Measurements from ENCODE around the gene ITGB7.

The ITGB7 gene

DNA sequence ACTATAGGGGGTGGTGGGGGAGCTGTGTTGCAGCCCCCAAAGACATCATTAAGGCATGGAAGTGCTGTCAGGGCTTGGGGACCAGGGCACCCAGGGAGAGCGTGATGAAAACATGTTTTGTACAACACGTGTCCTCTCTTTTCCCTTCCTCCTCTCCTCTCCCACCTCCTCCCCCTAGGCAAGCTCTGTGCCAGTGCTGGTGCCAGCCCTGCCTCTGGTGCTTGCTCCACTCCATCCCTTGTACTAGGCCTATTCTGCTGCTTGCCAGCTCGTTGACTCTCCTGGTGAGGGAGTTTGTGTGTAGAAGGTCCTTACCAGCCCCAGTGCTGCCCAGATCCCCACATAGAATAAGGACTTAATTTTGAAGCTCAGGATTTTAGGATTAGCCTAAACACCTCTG, 28.1 kb upstream of the ITGB7 start:
- H3K9me2 ChIP-seq (replicated peaks; ENCODE audit: insufficient read depth, low read length) = no peaks in the 10 kb centered on the region
- H3K9ac ChIP-seq (ENCODE audit: low read length) = no peak overlapping the region
- no peak overlapping the region for H3K4me2 ChIP-seq (ENCODE audit: low read depth, low read length)
- H3F3A ChIP-seq (ENCODE audit: insufficient read depth, low read length) = peaks cover 11% of the 10 kb centered on the region
- H2AFZ ChIP-seq (ENCODE audit: low read length) = no peak overlapping the region
- no peaks in the 10 kb centered on the region for H3K9me3 ChIP-seq (replicated peaks; ENCODE audit: insufficient read depth, low read length)
- H4K20me1 ChIP-seq (ENCODE audit: insufficient read depth, low read length) = no peaks in the 10 kb centered on the region
- peaks cover 15% of the 10 kb centered on the region for H3K4me1 ChIP-seq (ENCODE audit: low read length)
- H3K27me3 ChIP-seq (replicated peaks; ENCODE audit: insufficient read depth, low read length) = no peaks in the 10 kb centered on the region
- DNase-seq = no peak
- H3K79me2 ChIP-seq (ENCODE audit: low read length) = peaks cover 7% of the 10 kb centered on the region; the same call in 1 of the 2 replicates
- H3K27ac ChIP-seq (ENCODE audit: low read length) = no peak overlapping the region
- no peak overlapping the region for H3K4me3 ChIP-seq (ENCODE audit: low read length)
- TF ChIP-seq CTCF (IDR thresholded peaks at IDR 0.05; ENCODE audit: low read length) (no peak), EZH2phosphoT487 (IDR thresholded peaks at IDR 0.05; ENCODE audit: low read length) (no peak), EZH2 (optimal IDR thresholded peaks at IDR 0.05; ENCODE audit: low read depth, low read length) (no peak)
- H3K36me3 ChIP-seq (replicated peaks; ENCODE audit: insufficient read depth, low read length) = no peaks in the 10 kb centered on the region

- H3K9ac ChIP-seq (ENCODE audit: low read length) = no peak overlapping the region
- H3K4me2 ChIP-seq (ENCODE audit: low read depth, low read length) = no peak overlapping the region
Measured at GRCh38 chr12:53234271-53234914, 27.3 kb upstream of the ITGB7 start.

DNA sequence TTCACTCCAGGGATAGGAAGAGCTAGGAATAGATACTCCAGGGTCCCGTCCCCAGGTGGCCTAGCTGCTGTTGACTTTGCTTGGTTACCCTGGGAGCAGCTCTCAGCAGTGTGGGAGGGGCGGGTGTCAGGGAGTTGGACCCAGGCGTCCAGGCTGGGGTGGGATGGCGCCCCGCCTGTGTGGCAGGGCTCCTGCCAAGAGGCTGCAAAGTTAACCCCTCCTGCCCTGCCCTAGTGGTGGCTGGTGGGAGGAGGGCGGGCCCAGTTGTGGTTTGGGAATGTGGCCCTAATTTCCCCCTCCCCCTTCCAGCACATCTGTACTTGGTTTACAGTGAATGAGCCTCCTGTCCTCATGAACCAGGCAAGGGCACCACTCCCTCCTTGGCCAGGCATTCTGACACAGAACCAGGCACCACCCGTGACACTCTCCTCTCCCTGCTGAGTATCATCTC, 26.6 kb upstream of the ITGB7 start:
- no peaks in the 10 kb centered on the region for H3K9me3 ChIP-seq (replicated peaks; ENCODE audit: insufficient read depth, low read length)
- H3K27ac ChIP-seq (ENCODE audit: low read length) = no peak overlapping the region
- no peaks in the 10 kb centered on the region for H4K20me1 ChIP-seq (ENCODE audit: insufficient read depth, low read length)
- no peaks in the 10 kb centered on the region for H3K9me2 ChIP-seq (replicated peaks; ENCODE audit: insufficient read depth, low read length)
- TF ChIP-seq CTCF (IDR thresholded peaks at IDR 0.05; ENCODE audit: low read length) = no peak
- no peak for TF ChIP-seq EZH2 (optimal IDR thresholded peaks at IDR 0.05; ENCODE audit: low read depth, low read length)
- no peak for TF ChIP-seq EZH2phosphoT487 (IDR thresholded peaks at IDR 0.05; ENCODE audit: low read length)
- no peaks in the 10 kb centered on the region for H3K36me3 ChIP-seq (replicated peaks; ENCODE audit: insufficient read depth, low read length)
- DNase-seq = no peak
- H3F3A ChIP-seq (ENCODE audit: insufficient read depth, low read length) = peaks cover 11% of the 10 kb centered on the region
- H3K4me3 ChIP-seq (ENCODE audit: low read length) = no peak overlapping the region
- H2AFZ ChIP-seq (ENCODE audit: low read length) = no peak overlapping the region
- peaks cover 15% of the 10 kb centered on the region for H3K4me1 ChIP-seq (ENCODE audit: low read length)
- H3K9ac ChIP-seq (ENCODE audit: low read length) = no peak overlapping the region
- peak overlapping the region; percentile 85; the same call in 1 of the 2 replicates for H3K4me2 ChIP-seq (ENCODE audit: low read depth, low read length)
- H3K79me2 ChIP-seq (ENCODE audit: low read length) = peaks cover 7% of the 10 kb centered on the region; the same call in 1 of the 2 replicates
- H3K27me3 ChIP-seq (replicated peaks; ENCODE audit: insufficient read depth, low read length) = no peaks in the 10 kb centered on the region

More at GRCh38 chr12:53234271-53234914, 27.3 kb upstream of the ITGB7 start:
- no peak overlapping the region for H3K4me3 ChIP-seq (ENCODE audit: low read length)
- DNase-seq = no peak
- peaks cover 11% of the 10 kb centered on the region for H3F3A ChIP-seq (ENCODE audit: insufficient read depth, low read length)
- TF ChIP-seq EZH2 (optimal IDR thresholded peaks at IDR 0.05; ENCODE audit: low read depth, low read length) (no peak), CTCF (IDR thresholded peaks at IDR 0.05; ENCODE audit: low read length) (no peak), EZH2phosphoT487 (IDR thresholded peaks at IDR 0.05; ENCODE audit: low read length) (no peak)
- no peaks in the 10 kb centered on the region for H3K36me3 ChIP-seq (replicated peaks; ENCODE audit: insufficient read depth, low read length)
- peaks cover 7% of the 10 kb centered on the region; the same call in 1 of the 2 replicates for H3K79me2 ChIP-seq (ENCODE audit: low read length)
- peaks cover 15% of the 10 kb centered on the region for H3K4me1 ChIP-seq (ENCODE audit: low read length)
- H3K27ac ChIP-seq (ENCODE audit: low read length) = no peak overlapping the region
- no peaks in the 10 kb centered on the region for H3K9me2 ChIP-seq (replicated peaks; ENCODE audit: insufficient read depth, low read length)
- no peaks in the 10 kb centered on the region for H3K9me3 ChIP-seq (replicated peaks; ENCODE audit: insufficient read depth, low read length)
- H3K27me3 ChIP-seq (replicated peaks; ENCODE audit: insufficient read depth, low read length) = no peaks in the 10 kb centered on the region
- no peak overlapping the region for H2AFZ ChIP-seq (ENCODE audit: low read length)
- no peaks in the 10 kb centered on the region for H4K20me1 ChIP-seq (ENCODE audit: insufficient read depth, low read length)

All from MM.1S (cell line).